Neural cell (in vitro differentiated cells): ENCODE measurements around the gene ENTPD8.

ENCODE experiments used
- CTCF ChIP-seq: fragments of 450-650 bp; IDR thresholded peaks from 2 replicates; pipeline ENCODE4 v1.5.1; 2014; ENCODE audit warnings: antibody characterized with exemption, mild to moderate bottlenecking, moderate library complexity; ENCODE audit not compliant: poor library complexity, severe bottlenecking
- EP300 ChIP-seq: fragments of 450-650 bp; conservative IDR thresholded peaks from 2 replicates; pipeline ENCODE4 v1.6.1; 2014; ENCODE audit warnings: antibody characterized with exemption, mild to moderate bottlenecking, moderate library complexity; ENCODE audit not compliant: poor library complexity, severe bottlenecking
- RAD21 ChIP-seq: fragments of 450-650 bp; conservative IDR thresholded peaks from 2 replicates; pipeline ENCODE4 v1.6.1; 2014; ENCODE audit warnings: antibody characterized with exemption, mild to moderate bottlenecking, moderate library complexity

- no peak for TF ChIP-seq RAD21
- TF ChIP-seq CTCF, result no peak
- no peak for TF ChIP-seq EP300
Observed at GRCh38 chr9:137411645-137412380, 29.3 kb downstream of the ENTPD8 start.
